SK-N-SH treated with all-trans-retinoic acid at 6 μM for 48 hours (cell line): ENCODE measurements around the gene NEGR1.

Experiments
- ATAC-seq: fragments of 200-7000 bp; cut with Tn5 transposase; 3 replicates; pipeline ENCODE4 v1.9.1; 2020; ENCODE audit warnings: mild to moderate bottlenecking, moderate library complexity
- ARNTL ChIP-seq: fragments of 450-650 bp; formaldehyde crosslinking; IDR thresholded peaks from 2 replicates; pipeline ENCODE4 v1.5.0; 2020; ENCODE audit warnings: low read depth, mild to moderate bottlenecking, moderate library complexity, borderline replicate concordance
- CREB5 ChIP-seq: fragments of 250-450 bp; sonication (Bioruptor Pico); IDR thresholded peaks from 2 replicates; pipeline ENCODE4 v1.5.1; 2020; ENCODE audit warnings: low read depth, mild to moderate bottlenecking, moderate library complexity
- CSRNP3 ChIP-seq: fragments of 250-450 bp; sonication (Bioruptor Pico); IDR thresholded peaks from 2 replicates; pipeline ENCODE4 v1.5.1; 2021; ENCODE audit warnings: mild to moderate bottlenecking, moderate library complexity
- ESRRG ChIP-seq: fragments of 250-450 bp; sonication (Bioruptor Pico); IDR thresholded peaks from 2 replicates; pipeline ENCODE4 v1.6.1; 2021; ENCODE audit warnings: mild to moderate bottlenecking
- GLIS3 ChIP-seq: fragments of 250-450 bp; sonication (Bioruptor Pico); IDR thresholded peaks from 2 replicates; pipeline ENCODE4 v1.5.0; 2020; ENCODE audit warnings: mild to moderate bottlenecking, moderate library complexity
- ISL1 ChIP-seq: fragments of 250-450 bp; sonication (Bioruptor Pico); IDR thresholded peaks from 2 replicates; pipeline ENCODE4 v2.1.2; 2022; ENCODE audit warnings: mild to moderate bottlenecking, moderate library complexity
- OSR1 ChIP-seq: fragments of 250-450 bp; sonication (Bioruptor Pico); IDR thresholded peaks from 2 replicates; pipeline ENCODE4 v1.8.0; 2022; ENCODE audit warnings: moderate library complexity, mild to moderate bottlenecking, inconsistent platforms
- PATZ1 ChIP-seq: fragments of 250-450 bp; sonication (Bioruptor Pico); IDR thresholded peaks from 2 replicates; pipeline ENCODE4 v1.8.0; 2020; ENCODE audit warnings: mild to moderate bottlenecking, moderate library complexity, borderline replicate concordance
- POU6F1 ChIP-seq: fragments of 250-450 bp; sonication (Bioruptor Pico); IDR thresholded peaks from 2 replicates; pipeline ENCODE4 v1.8.0; 2021; ENCODE audit warnings: low read depth, mild to moderate bottlenecking, moderate library complexity, borderline replicate concordance
- PPARA ChIP-seq: fragments of 250-450 bp; sonication (Bioruptor Pico); IDR thresholded peaks from 2 replicates; pipeline ENCODE4 v1.5.0; 2020; ENCODE audit warnings: mild to moderate bottlenecking, borderline replicate concordance
- RARB ChIP-seq: fragments of 250-450 bp; sonication (Bioruptor Pico); IDR thresholded peaks from 2 replicates; pipeline ENCODE4 v1.8.0; 2021; ENCODE audit warnings: mild to moderate bottlenecking, moderate library complexity
- SNAI2 ChIP-seq: fragments of 250-450 bp; sonication (Bioruptor Pico); IDR thresholded peaks from 2 replicates; pipeline ENCODE4 v1.5.0; 2020; ENCODE audit warnings: mild to moderate bottlenecking, moderate library complexity
- TCF4 ChIP-seq: fragments of 250-450 bp; sonication (Bioruptor Pico); IDR thresholded peaks from 2 replicates; pipeline ENCODE4 v1.8.0; 2021; ENCODE audit warnings: mild to moderate bottlenecking, moderate library complexity, borderline replicate concordance
- TOX ChIP-seq: fragments of 250-450 bp; sonication (Bioruptor Pico); IDR thresholded peaks from 2 replicates; pipeline ENCODE4 v1.8.0; 2021; ENCODE audit warnings: mild to moderate bottlenecking, moderate library complexity, borderline replicate concordance
- TSHZ2 ChIP-seq: fragments of 250-450 bp; sonication (Bioruptor Pico); IDR thresholded peaks from 2 replicates; pipeline ENCODE4 v1.5.0; 2020; ENCODE audit warnings: mild to moderate bottlenecking, moderate library complexity
- ZC3H10 ChIP-seq: fragments of 250-450 bp; sonication (Bioruptor Pico); IDR thresholded peaks from 2 replicates; pipeline ENCODE4 v1.5.1; 2021; ENCODE audit warnings: mild to moderate bottlenecking, moderate library complexity
- ZFP30 ChIP-seq: fragments of 450-650 bp; formaldehyde crosslinking; IDR thresholded peaks from 2 replicates; pipeline ENCODE4 v1.5.0; 2022; ENCODE audit warnings: mild to moderate bottlenecking, moderate library complexity
- ZNF565 ChIP-seq: fragments of 450-650 bp; formaldehyde crosslinking; conservative IDR thresholded peaks from 2 replicates; pipeline ENCODE4 v1.5.0; 2020; ENCODE audit warnings: low read depth, mild to moderate bottlenecking, moderate library complexity
- ZNF70 ChIP-seq: fragments of 450-650 bp; formaldehyde crosslinking; IDR thresholded peaks from 2 replicates; pipeline ENCODE4 v1.5.0; 2020; ENCODE audit warnings: mild to moderate bottlenecking, moderate library complexity
- ZNF8 ChIP-seq: fragments of 450-650 bp; formaldehyde crosslinking; IDR thresholded peaks from 2 replicates; pipeline ENCODE4 v1.5.0; 2020; ENCODE audit warnings: mild to moderate bottlenecking, moderate library complexity

Gene NEGR1

GRCh38 chr1:72230746-72231145, 51.6 kb downstream of the NEGR1 start:
- TF ChIP-seq PATZ1: no peak; the same call in 1 of the 2 replicates
- TF ChIP-seq ZC3H10 (CRISPR knock-in tag): peak; percentile 85; the same call in 1 of the 2 replicates
- TF ChIP-seq, all 23 proteins: peak for 1
- no peak; the same call in 2 of the 3 replicates for ATAC-seq

- TF ChIP-seq ESRRG (no peak), TSHZ2 (CRISPR knock-in tag) (no peak)
- ATAC-seq: no peak
These were observed 52.4 kb downstream of the NEGR1 start for GRCh38 chr1:72229893-72230292.

- TF ChIP-seq GLIS3 (CRISPR knock-in tag) (no peak), ISL1 (CRISPR knock-in tag) (no peak), RARB (CRISPR knock-in tag) (no peak), ZNF70 (CRISPR knock-in tag) (no peak), TOX (CRISPR knock-in tag) (no peak), SNAI2 (CRISPR knock-in tag) (no peak), PATZ1 (no peak)
- ATAC-seq: no peak
These were observed 54.7 kb downstream of the NEGR1 start for GRCh38 chr1:72227667-72228066.

- ATAC-seq: no peak
- TF ChIP-seq TOX (CRISPR knock-in tag): no peak
- TF ChIP-seq PATZ1: no peak
- no peak for TF ChIP-seq ZNF70 (CRISPR knock-in tag)
- TF ChIP-seq PPARA: no peak
- no peak for TF ChIP-seq ZNF565
- TF ChIP-seq TSHZ2 (CRISPR knock-in tag): no peak
- TF ChIP-seq TCF4: no peak
- TF ChIP-seq ISL1 (CRISPR knock-in tag): no peak
- TF ChIP-seq ZFP30 (CRISPR knock-in tag): no peak
- TF ChIP-seq ARNTL: no peak
- no peak for TF ChIP-seq CSRNP3 (CRISPR knock-in tag)
- TF ChIP-seq CREB5 (CRISPR knock-in tag): no peak
- TF ChIP-seq ZNF8 (CRISPR knock-in tag): no peak
- TF ChIP-seq OSR1: no peak
- no peak for TF ChIP-seq POU6F1 (CRISPR knock-in tag)
- TF ChIP-seq ESRRG: no peak
- TF ChIP-seq GLIS3 (CRISPR knock-in tag): no peak
These were observed 57.8 kb downstream of the NEGR1 start for GRCh38 chr1:72224506-72224905.
